Activated CD4-positive, CD25-positive, alpha-beta regulatory T cell (primary cell): ENCODE results near the gene ERCC8.
"Not testable (repeated sequence)": the region's sequence is repeated elsewhere in the genome, so short reads cannot be mapped to it uniquely, and the experiment has no call there.

Source experiments
- DNase-seq, 4 experiments: peaks; one replicate each; lab custom pipeline; 2025; lab: John Stamatoyannopoulos, UW

Gene ERCC8

GRCh38 chr5:60944904-60945812, at the start of gene ERCC8, which contains the start of gene NDUFAF2:
Gene ERCC8, minus strand, starts transcription at chr5:60945070. Its CDS starts 62 bp downstream, at chr5:60945008.
Gene NDUFAF2, plus strand, starts transcription at chr5:60945205. Its CDS starts 51 bp downstream, at chr5:60945256.
- DNase-seq: peak; percentile 66 to 76 (median 75)

DNA sequence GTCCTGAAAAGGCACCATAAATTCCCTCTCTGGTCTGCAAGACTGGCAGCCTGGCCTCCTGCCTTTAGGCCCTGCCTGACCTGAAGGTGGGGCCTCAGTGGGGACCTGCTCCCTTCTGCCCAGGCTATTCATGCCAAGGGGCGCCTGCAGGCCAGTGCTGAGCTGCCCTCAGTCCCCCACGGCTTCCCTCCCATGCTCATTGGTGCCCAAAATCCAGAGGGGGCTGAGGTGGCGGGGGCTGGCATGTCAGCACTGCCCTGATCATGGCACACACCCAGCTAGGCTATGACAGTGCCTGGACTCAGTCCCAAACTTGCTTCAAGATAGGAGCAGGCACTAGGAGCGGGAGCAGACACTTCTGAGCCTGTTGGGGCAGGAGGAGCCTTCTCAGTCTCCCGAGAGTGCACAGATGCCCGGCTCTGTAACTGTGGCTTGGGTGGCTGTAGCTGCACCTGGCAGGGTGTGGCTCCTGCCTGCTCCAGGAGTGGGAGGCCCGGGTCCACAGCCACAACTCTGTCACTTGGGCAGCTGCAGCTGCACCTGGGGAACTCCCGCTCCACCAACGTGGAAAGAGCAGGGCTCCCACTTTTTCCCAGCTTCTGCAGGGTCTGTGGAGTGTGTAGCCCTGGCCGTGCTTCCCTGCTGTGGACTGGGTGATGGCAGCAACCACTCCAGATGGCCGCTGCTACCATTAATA, 49.2 kb upstream of the ERCC8 start:
- no peak for DNase-seq

GRCh38 chr5:60993425-60993824, 48.6 kb upstream of the ERCC8 start:
- no peak for DNase-seq

GRCh38 chr5:60992871-60993270, 48.0 kb upstream of the ERCC8 start:
- no peak for DNase-seq

DNA sequence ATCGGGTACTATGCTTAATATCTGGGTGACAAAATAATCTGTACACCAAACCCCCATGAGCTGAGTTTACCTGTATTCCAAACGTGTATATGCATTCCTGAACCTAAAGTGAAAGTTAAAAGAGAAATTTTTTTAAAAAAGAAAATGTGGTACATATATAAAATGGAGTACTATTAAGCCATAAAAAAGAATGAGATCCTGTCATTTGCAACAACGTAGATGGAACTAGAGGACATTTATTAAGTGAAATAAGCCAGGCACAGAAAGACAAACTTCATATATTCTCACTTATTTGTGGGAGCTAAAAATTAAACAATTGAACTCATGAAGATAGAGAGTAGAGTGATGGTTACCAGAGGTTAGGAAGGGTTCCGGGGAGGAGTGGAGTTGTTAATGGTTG, 44.9 kb upstream of the ERCC8 start:
- no peak for DNase-seq

DNA sequence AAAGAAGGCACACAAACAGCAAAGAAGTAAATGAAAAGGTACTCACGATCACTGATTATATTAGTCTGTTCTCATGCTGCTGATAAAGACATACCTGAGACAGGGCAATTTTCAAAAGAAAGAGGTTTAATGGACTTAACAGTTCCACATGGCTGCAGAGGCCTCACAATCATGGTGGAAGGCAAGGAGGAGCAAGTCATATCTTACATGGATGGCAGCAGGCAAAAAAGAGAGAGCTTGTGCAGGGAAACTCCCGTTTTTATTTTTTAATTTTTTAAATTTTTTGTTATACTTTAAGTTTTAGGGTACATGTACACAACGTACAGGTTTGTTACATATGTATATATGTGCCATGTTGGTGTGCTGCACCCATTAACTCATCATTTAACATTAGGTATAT, 37.3 kb upstream of the ERCC8 start:
- DNase-seq: not testable (repeated sequence)

- DNase-seq: no peak
These were observed 35.6 kb upstream of the ERCC8 start for GRCh38 chr5:60980511-60980910.

DNA sequence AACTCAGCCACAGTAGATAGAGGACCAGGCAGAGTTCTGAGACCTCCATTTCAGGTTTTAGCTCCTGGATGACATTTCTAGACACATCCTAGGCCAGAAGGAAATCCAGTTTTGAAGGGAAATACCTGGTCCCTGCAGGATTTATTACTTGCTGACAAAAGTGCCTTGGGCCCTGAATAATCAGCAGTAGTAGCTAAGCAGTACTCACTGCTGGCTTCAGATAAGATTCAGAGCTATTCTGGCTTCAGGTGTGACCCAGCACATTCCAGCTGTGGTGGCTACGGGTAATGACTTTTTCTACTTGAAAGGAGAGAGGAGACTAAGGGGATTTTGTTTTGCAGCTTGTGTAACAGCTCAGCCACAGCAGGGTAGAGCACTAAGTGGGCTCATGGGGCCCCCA, 34.1 kb upstream of the ERCC8 start:
- no peak for DNase-seq

GRCh38 chr5:60977956-60978737, 33.3 kb upstream of the ERCC8 start:
- DNase-seq: no peak

GRCh38 chr5:60972231-60972630, 27.4 kb upstream of the ERCC8 start:
- DNase-seq: no peak

DNA sequence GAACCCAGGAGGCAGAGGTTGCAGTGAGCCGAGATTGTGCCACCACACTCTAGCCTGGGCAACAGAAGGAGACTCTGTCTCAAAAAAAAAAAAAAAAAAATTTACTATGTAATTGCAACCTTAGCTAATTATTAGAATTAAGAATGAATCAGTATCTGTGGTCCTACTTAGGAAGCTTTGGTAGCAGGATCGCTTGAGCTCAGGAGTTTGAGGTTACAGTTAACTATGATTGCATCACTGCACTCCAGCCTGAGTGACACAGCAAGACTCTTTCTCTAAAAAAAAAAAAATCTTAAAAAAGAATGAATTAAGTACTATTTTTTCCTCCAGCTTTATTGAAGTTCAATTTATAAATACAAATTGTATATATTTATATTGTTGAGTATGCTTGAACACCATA, 16.8 kb upstream of the ERCC8 start:
- DNase-seq: no peak

- DNase-seq: no peak
These were observed 15.7 kb upstream of the ERCC8 start for GRCh38 chr5:60960591-60960990.

DNA sequence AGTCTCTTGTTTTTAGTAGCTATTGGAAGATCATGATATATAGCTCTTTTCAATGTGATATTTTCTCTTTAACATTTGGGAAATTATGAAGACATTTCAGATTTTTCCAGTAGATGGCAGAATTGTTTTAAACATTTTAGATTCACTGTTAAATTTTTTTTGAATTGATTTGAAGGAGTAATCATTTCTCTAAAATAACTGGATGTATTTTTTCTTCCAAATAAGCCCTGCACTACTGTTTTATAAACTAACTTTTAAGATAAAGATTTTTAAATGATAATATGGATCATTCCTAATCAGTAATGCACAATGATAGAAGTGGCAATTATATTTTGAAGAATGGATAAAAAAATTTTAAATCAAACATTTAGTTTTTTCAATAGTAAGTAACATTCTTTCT, 14.3 kb upstream of the ERCC8 start:
- no peak for DNase-seq

DNA sequence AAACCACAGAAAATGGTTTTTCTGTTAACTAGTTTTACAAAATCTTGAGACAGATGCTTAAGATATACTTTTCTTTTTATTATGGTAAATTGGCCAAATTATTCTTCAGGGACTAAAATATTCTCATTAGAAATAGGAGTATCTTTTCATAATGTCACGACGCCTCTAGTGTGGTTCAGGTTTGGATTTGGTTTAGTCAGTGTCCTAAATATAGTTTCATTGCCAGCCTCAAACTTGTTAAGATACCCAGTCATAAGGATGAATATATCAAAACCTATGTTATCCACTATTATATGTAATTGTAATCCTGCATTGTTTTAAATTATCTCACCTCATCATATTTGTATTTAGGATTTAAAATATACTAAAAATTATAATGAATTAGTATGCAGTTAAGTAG, 13.8 kb upstream of the ERCC8 start:
- no peak for DNase-seq

GRCh38 chr5:60958088-60958487, 13.2 kb upstream of the ERCC8 start:
- no peak for DNase-seq

- no peak for DNase-seq
These were observed 10.4 kb upstream of the ERCC8 start for GRCh38 chr5:60955239-60955638.

GRCh38 chr5:60948738-60949137, 3.9 kb upstream of the ERCC8 start:
- no peak for DNase-seq

DNA sequence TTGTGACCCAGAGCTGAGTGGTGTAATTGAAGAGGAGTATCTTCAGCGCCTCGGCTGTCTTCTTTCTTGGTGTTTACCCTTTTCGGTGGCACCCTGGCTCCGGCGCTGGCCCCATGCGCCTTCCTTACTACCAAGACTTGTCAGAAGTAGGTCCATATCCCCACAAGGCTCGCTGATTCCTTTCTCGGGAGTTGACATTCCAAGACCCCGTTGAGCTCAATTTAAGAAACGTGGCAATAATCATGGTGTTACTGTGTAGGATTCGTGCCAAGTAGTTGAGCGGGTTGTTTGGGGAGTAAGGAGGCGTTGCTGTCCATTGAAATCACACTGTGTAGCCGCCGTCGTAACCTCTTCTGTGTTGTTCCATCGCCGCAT, 930 bp upstream of the ERCC8 start:
- DNase-seq: no peak

DNA sequence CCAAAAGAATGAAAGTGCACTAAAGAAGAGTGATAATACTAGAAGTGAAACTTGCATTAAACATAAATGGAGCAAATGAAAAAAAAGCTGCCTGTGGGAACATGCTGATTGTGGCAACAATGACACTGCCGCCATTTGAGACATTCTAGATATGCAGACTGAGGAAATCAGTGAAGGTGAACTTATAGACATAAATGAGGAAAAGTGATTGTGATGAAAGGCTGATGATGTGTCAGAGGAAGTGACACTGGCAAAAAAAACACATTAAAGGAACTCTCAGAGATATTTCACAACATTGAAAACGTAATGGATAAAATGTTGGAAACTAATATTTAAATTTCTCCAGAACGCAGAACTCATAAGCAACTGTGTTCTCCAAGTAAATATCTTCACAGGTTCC, 1.2 kb downstream of the ERCC8 start:
- DNase-seq: no peak

GRCh38 chr5:60929024-60929423, 15.8 kb downstream of the ERCC8 start:
- no peak for DNase-seq

DNA sequence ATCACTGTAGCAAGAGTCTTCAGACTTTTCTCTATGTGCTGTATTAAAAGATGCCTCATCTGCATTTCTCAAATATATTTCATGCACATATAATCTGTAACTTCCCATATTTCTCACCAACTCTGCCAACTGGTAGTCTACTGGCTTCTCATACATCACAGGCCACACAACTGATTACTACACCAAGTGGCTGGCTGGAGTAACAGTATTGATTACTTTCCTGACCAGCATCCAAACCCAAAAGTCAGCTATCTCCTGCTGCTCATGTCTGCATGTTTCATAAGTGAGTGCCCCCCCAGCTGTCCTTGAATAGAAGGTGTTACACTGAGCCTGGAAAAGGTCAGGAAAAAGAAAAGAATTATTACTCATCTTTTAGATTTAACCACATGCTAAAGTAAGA, 17.4 kb downstream of the ERCC8 start:
- no peak for DNase-seq

DNA sequence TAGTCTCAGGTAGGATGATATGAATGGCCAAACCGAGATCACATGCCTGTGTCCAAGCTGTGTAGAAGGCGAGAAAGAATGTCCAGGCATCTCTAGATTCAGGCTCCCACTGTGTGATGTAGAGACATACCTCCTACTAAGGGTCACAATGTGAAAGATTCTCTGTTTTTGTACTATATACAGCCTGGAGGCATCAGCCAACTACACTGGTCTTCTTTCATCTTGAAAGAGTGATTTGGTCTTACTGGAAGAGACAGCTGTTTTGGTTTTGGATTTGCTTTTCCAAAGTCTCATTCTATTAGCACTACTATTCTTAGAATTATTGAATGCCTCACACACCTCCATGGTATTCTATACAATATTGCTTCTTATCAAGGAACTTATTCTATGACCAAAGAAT, 26.4 kb downstream of the ERCC8 start:
- DNase-seq: no peak

DNA sequence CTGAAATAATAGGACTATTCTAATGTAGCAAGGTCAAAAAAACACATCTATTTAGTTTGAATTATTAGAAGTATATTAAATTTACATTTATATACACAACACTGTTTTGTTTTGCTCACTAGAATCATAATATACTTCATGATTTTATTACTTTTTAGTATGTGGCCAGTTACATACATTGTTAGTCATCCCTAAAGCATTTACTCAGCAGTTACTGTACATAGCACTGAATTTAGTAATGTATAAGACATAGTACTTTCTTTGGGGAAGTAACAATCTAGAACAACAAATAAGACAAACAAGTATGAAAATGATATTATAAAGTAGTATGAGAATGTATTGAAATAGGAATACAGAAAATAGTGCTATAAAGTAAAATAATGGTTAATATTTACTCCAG, 28.2 kb downstream of the ERCC8 start:
- no peak for DNase-seq
